ENCODE results near the gene ZBTB6. TPM values are rescaled to one million over a fixed set of nuclear protein-coding genes. Genes with fewer than 3 reads are reported as not detected.
A peak's percentile ranks its signal among the peaks of the same experiment; 100 is the strongest.

ZBTB6 gene
- 10 to 100 TPM in 1 of 4 donors, 1 to 10 TPM in 3; 4.0 to 11.3 (median 7.1) TPM for total RNA-seq

GRCh38 chr9:122912964-122913673 lies at the start of gene ZBTB6:
Gene ZBTB6, minus strand, starts transcription at chr9:122913323. Its CDS starts 1,251 bp downstream, at chr9:122912072.
- H3K9me3 ChIP-seq, result no peaks in the 10 kb centered on the region
- intact Hi-C loops (cut with DNase I), result no loop called here
- DNase-seq, result peak; percentile 35
- H3K4me3 ChIP-seq, result peak within 1 kb of the TSS; percentile 54 to 91 (median 76)
- H3K36me3 ChIP-seq, result peaks cover 0 to 43% (median 6%) of the 10 kb centered on the region in 3 donors
- H3K27me3 ChIP-seq, result no peaks in the 10 kb centered on the region
- 1 to 2% methylated on average over 27 of the region's 35 CpGs for WGBS, 2 donors
- TF ChIP-seq CTCF (IDR thresholded peaks at IDR 0.05), result no peak
- TF ChIP-seq POLR2A (IDR thresholded peaks at IDR 0.05), result peak in 1 of 4 donors; percentile 24
- H3K4me1 ChIP-seq, result peaks cover 0 to 17% (median 8%) of the 10 kb centered on the region in 3 donors
- H3K27ac ChIP-seq, result peak within 1 kb of the TSS; percentile 83 to 92 (median 90)

- peaks cover 0 to 78% (median 0%) of the 10 kb centered on the region in 3 donors for H3K36me3 ChIP-seq
- peaks cover 0 to 11% (median 0%) of the 10 kb centered on the region in 3 donors for H3K4me1 ChIP-seq
- WGBS, 2 donors, result 89 to 95% methylated on average over 1 of the region's 1 CpG
- intact Hi-C loops (cut with DNase I), result no loop called here
- H3K27ac ChIP-seq, result no peak overlapping the region
- no peak overlapping the region for H3K4me3 ChIP-seq
- H3K27me3 ChIP-seq, result no peaks in the 10 kb centered on the region
- H3K9me3 ChIP-seq, result no peaks in the 10 kb centered on the region
- TF ChIP-seq POLR2A (IDR thresholded peaks at IDR 0.05) (no peak), CTCF (IDR thresholded peaks at IDR 0.05) (no peak)
- DNase-seq, result no peak
These were observed 48.0 kb upstream of the ZBTB6 start for GRCh38 chr9:122961139-122961538.

GRCh38 chr9:122955961-122956360 lies 42.8 kb upstream of the ZBTB6 start:
- Histone ChIP-seq H3K36me3 (peaks cover 0 to 32% (median 0%) of the 10 kb centered on the region in 3 donors), H3K9me3 (no peaks in the 10 kb centered on the region), H3K4me1 (peaks cover 4 to 46% (median 21%) of the 10 kb centered on the region in 3 donors), H3K27ac (no peak overlapping the region), H3K27me3 (no peaks in the 10 kb centered on the region), H3K4me3 (no peak overlapping the region)
- no peak for TF ChIP-seq POLR2A (IDR thresholded peaks at IDR 0.05)
- TF ChIP-seq CTCF (IDR thresholded peaks at IDR 0.05), result no peak
- DNase-seq, result no peak
- intact Hi-C loops (cut with DNase I), result no loop called here

- H3K9me3 ChIP-seq, result no peaks in the 10 kb centered on the region
- H3K27me3 ChIP-seq, result no peaks in the 10 kb centered on the region
- H3K4me3 ChIP-seq, result no peak overlapping the region
- peaks cover 4 to 62% (median 21%) of the 10 kb centered on the region in 3 donors for H3K4me1 ChIP-seq
- TF ChIP-seq CTCF (IDR thresholded peaks at IDR 0.05), result no peak
- no peak for TF ChIP-seq POLR2A (IDR thresholded peaks at IDR 0.05)
- H3K36me3 ChIP-seq, result peaks cover 0 to 16% (median 0%) of the 10 kb centered on the region in 3 donors
- DNase-seq, result no peak
- peak overlapping the region in 3 of 4 donors; percentile 36 to 49 (median 42) for H3K27ac ChIP-seq
- intact Hi-C loops (cut with DNase I), result no loop called here
These were observed 41.1 kb upstream of the ZBTB6 start for GRCh38 chr9:122954253-122954691.

- intact Hi-C loops (cut with DNase I), result no loop called here
- Histone ChIP-seq H3K9me3 (no peaks in the 10 kb centered on the region), H3K4me3 (no peak overlapping the region), H3K4me1 (peaks cover 4 to 82% (median 41%) of the 10 kb centered on the region in 3 donors), H3K27me3 (no peaks in the 10 kb centered on the region), H3K36me3 (no peaks in the 10 kb centered on the region), H3K27ac (no peak overlapping the region)
- TF ChIP-seq CTCF (IDR thresholded peaks at IDR 0.05), result no peak
- TF ChIP-seq POLR2A (IDR thresholded peaks at IDR 0.05), result no peak
- no peak for DNase-seq
- 81 to 91% methylated on average over 1 of the region's 1 CpG for WGBS, 2 donors
These were observed 37.9 kb upstream of the ZBTB6 start for GRCh38 chr9:122951056-122951455.

Measured in esophagus squamous epithelium (tissue), 5 donors.